Adrenal gland (tissue), 5 donors: Measurements from ENCODE around the gene RNF220.

Experiments
- CTCF ChIP-seq, 6 experiments: fragments of 450-650 bp in 4 of 6; fragments of 200-600 bp in 2 of 6; sonication (generic) in 1 of 6; IDR thresholded peaks; 1 replicate in 5 of 6; 2 replicates in 1 of 6; pipeline versions ENCODE4 v1.5.1 to v1.8.0; 2016 to 2021; ENCODE audit warnings: antibody characterized with exemption in 6 of 6, mild to moderate bottlenecking in 2 of 6, moderate library complexity in 1 of 6
- POLR2A ChIP-seq, 2 donors: fragments of 450-650 bp; IDR thresholded peaks; one replicate each; pipeline ENCODE4 v1.6.1; 2017; ENCODE audit warnings: antibody characterized with exemption in 2 of 2, mild to moderate bottlenecking in 2 of 2, moderate library complexity in 1 of 2
- donor health status: DM: no; HTN: no; CAD: no.

DNA sequence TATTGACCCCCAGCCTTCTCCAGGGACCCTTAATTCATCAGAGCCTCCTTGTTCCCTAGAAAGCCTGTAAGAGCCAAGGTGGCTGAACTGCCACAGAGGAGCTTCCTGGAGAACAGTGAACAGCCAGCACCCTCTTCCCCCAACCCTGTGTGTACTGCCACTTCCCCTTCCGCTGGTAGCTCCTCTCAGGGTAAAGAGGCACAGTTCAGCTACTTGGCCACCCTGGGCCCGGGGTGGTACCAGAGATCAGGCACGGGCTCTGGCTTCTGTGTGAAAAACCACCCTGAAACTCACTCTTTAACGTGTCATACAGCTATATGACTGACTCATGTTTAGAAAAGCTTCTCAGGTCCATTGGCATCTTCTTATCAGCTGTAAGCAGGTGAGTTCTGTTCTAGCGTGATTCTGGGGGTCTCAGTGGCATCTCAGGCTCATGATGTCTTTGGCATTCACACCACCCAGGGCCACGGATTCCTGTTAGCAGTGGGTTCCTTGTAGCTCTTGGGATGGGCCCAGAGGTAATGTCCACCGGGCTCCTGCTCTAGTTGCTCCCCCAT is 291.8 kb downstream of the RNF220 start:
- TF ChIP-seq CTCF (IDR thresholded peaks at IDR 0.05) (no peak), POLR2A (IDR thresholded peaks at IDR 0.05) (no peak)
